GM12878 (cell line): ENCODE measurements around the gene USP21. TPM values are rescaled to one million over a fixed set of nuclear protein-coding genes. Genes with fewer than 3 reads are reported as not detected.
"Not testable (repeated sequence)": the region's sequence is repeated elsewhere in the genome, so short reads cannot be mapped to it uniquely, and the experiment has no call there.

Source experiments
- ATAC-seq: fragments of 200-7000 bp; cut with Tn5 transposase; 3 replicates; pipeline ENCODE4 v1.9.1; 2020; ENCODE audit warnings: mild to moderate bottlenecking, moderate library complexity
- BruUV-seq: library from RNA; stranded (reverse); fragments of 400-500 nt; replicated peaks from 2 replicates; lab custom pipeline; 2021; lab: Mats Ljungman, UMichigan
- CTCF ChIA-PET: fragments of 300-600 bp; sonication (Branson Sonifier 250); formaldehyde crosslinking; extraction: SDS; loops from one replicate; lab custom pipeline; 2021; ENCODE audit warnings: inconsistent platforms; lab: Yijun Ruan, JAX
- POLR2A ChIA-PET: fragments of 350-600 bp; formaldehyde crosslinking; extraction: SDS; loops from one replicate; lab custom pipeline; 2021; ENCODE audit warnings: inconsistent platforms; lab: Charles Lee
- RAD21 ChIA-PET: fragments of 300-600 bp; sonication (Branson Sonifier 250); formaldehyde crosslinking; loops from one replicate; lab custom pipeline; 2023; ENCODE audit warnings: antibody characterized with exemption; ENCODE audit not compliant: unreplicated experiment; lab: Charles Lee
- SMC1A ChIA-PET: fragments of 300-600 bp; sonication (Branson Sonifier 250); formaldehyde crosslinking; loops from one replicate; lab custom pipeline; 2023; ENCODE audit not compliant: unreplicated experiment, uncharacterized antibody; lab: Charles Lee
- DNase-seq: peaks from one replicate; pipeline ENCODE4 v3.0.0-alpha.2; 2011; ENCODE audit warnings: low read depth, low spot score
- FAIRE-seq: peaks from 3 replicates; lab custom pipeline; 2011; peaks lifted over from hg19 to GRCh38; lab: Jason Lieb, UNC
- H2AFZ ChIP-seq: 2 replicates; pipeline ENCODE4 v1.6.0; 2011; ENCODE audit warnings: low read depth, low read length, control low read depth; ENCODE audit not compliant: control insufficient read depth
- H3K27ac ChIP-seq: 2 replicates; pipeline ENCODE4 v1.5.1; 2011; ENCODE audit warnings: control low read depth; ENCODE audit not compliant: control insufficient read depth, insufficient read depth
- H3K27me3 ChIP-seq, 2 experiments: replicated peaks in 1 of 2; 2 replicates each; pipeline versions ENCODE4 v1.6.0 to v1.6.1; 2011; ENCODE audit warnings: low read length in 1 of 2; ENCODE audit not compliant: control insufficient read depth in 2 of 2, insufficient read depth in 2 of 2
- H3K36me3 ChIP-seq, 2 experiments: 2 replicates each; pipeline ENCODE4 v1.5.1; 2011; ENCODE audit warnings: low read length in 1 of 2; ENCODE audit not compliant: control insufficient read depth in 2 of 2, insufficient read depth in 2 of 2
- H3K4me1 ChIP-seq: 2 replicates; pipeline ENCODE4 v1.6.1; 2011; ENCODE audit warnings: mild to moderate bottlenecking, low read length, moderate library complexity, mixed read lengths; ENCODE audit not compliant: control insufficient read depth, insufficient read depth
- H3K4me2 ChIP-seq: 2 replicates; pipeline ENCODE4 v1.6.0; 2011; ENCODE audit warnings: control low read depth; ENCODE audit not compliant: control insufficient read depth, insufficient read depth
- H3K4me3 ChIP-seq: fragments of 200-600 bp; sonication (generic); 2 replicates; pipeline ENCODE4 v1.5.1; 2016
- H3K79me2 ChIP-seq: 2 replicates; pipeline ENCODE4 v1.6.0; 2011; ENCODE audit warnings: low read length; ENCODE audit not compliant: control insufficient read depth, insufficient read depth
- H3K9ac ChIP-seq: 2 replicates; pipeline ENCODE4 v1.8.0; 2011; ENCODE audit warnings: low read length, control low read depth, mixed read lengths; ENCODE audit not compliant: control insufficient read depth, insufficient read depth
- H3K9me3 ChIP-seq: replicated peaks from 3 replicates; pipeline ENCODE4 v1.5.1; 2011; ENCODE audit warnings: mild to moderate bottlenecking, low read length; ENCODE audit not compliant: control insufficient read depth, insufficient read depth
- H4K20me1 ChIP-seq: 2 replicates; pipeline ENCODE4 v1.6.0; 2011; ENCODE audit not compliant: control insufficient read depth, insufficient read depth
- CREB1 ChIP-seq: IDR thresholded peaks from 2 replicates; pipeline ENCODE4 v1.6.1; 2012; ENCODE audit warnings: low read depth, mild to moderate bottlenecking, inconsistent platforms
- EZH2 ChIP-seq: IDR thresholded peaks from 2 replicates; pipeline ENCODE4 v1.6.1; 2012; ENCODE audit warnings: low read depth, mild to moderate bottlenecking, control low read depth, inconsistent platforms, low read length, borderline replicate concordance; ENCODE audit not compliant: control insufficient read depth
- FOS ChIP-seq: IDR thresholded peaks from 3 replicates; pipeline ENCODE4 v1.6.1; 2011; ENCODE audit warnings: borderline replicate concordance; ENCODE audit not compliant: insufficient read length; ENCODE audit errors: extremely low read depth
- POLR2AphosphoS5 ChIP-seq: IDR thresholded peaks from 2 replicates; pipeline ENCODE4 v1.6.1; 2011; ENCODE audit warnings: mild to moderate bottlenecking, low read length, inconsistent platforms
- SMARCA5 ChIP-seq: fragments of 450-650 bp; IDR thresholded peaks from 2 replicates; pipeline ENCODE4 v1.6.1; 2017; ENCODE audit warnings: mild to moderate bottlenecking
- STAT3 ChIP-seq: IDR thresholded peaks from 2 replicates; pipeline ENCODE4 v1.6.1; 2011; ENCODE audit warnings: low read depth, low read length, improper control_type of control experiment
- TAF1 ChIP-seq: IDR thresholded peaks from 2 replicates; pipeline ENCODE4 v1.6.1; 2011; ENCODE audit warnings: mild to moderate bottlenecking, low read depth, low read length, borderline replicate concordance
- TCF3 ChIP-seq: IDR thresholded peaks from 2 replicates; pipeline ENCODE4 v1.6.1; 2012; ENCODE audit warnings: low read depth, mild to moderate bottlenecking, low read length, borderline replicate concordance; ENCODE audit not compliant: insufficient read depth
- WGBS: methylation state at CpG from one replicate; pipeline ENCODE4 v1.1.6; 2016; ENCODE audit warnings: low lambda C conversion rate; ENCODE audit not compliant: insufficient replicate concordance, insufficient coverage; ENCODE audit errors: missing lambda C conversion rate; 5-methylcytosine and 5-hydroxymethylcytosine counted together
- in situ Hi-C: fragments of 300-500 bp; cut with MboI; formaldehyde crosslinking; loops from 9 replicates; pipeline ENCODE4 v1.14.3; 2018; ENCODE audit warnings: mixed read lengths
- intact Hi-C: fragments of 100-400 bp; cut with micrococcal nuclease; formaldehyde crosslinking; loops from one replicate; pipeline ENCODE4 v1.14.2; 2022; ENCODE audit not compliant: unreplicated experiment
- polyA plus RNA-seq, 11 experiments: library from polyadenylated mRNA; depleted of rRNA in 4 of 11; unstranded in 6 of 11; stranded (reverse) in 5 of 11; fragments of >200 nt; fragmentation: Nextera tagmentation in 4 of 11; fragmentation: Illumina TruSeq in 1 of 11; extraction: Ambion mirVana in 4 of 11; extraction: Trizol in 1 of 11; gene quantifications; 1 replicate in 1 of 11; 2 replicates in 10 of 11; pipeline versions ENCODE4 v1.2.1 to v1.2.3, GENCODE V29; 2011 to 2016; ENCODE audit warnings: inconsistent platforms in 2 of 11, missing spikeins in 2 of 11, low read depth in 1 of 11
- total RNA-seq, 4 experiments: library from RNA; depleted of rRNA in 3 of 4; stranded (reverse); fragments of >200 nt in 3 of 4; fragmentation: Illumina TruSeq in 1 of 4; extraction: Trizol in 1 of 4; gene quantifications; 2 replicates each; pipeline versions ENCODE4 v1.2.1 to v1.2.3, GENCODE V29; 2013 to 2021
- TF ChIP-seq, protein P1 (sequence below): fragments of 450-650 bp; IDR thresholded peaks from 2 replicates; pipeline ENCODE4 v1.6.1; 2016; ENCODE audit warnings: mild to moderate bottlenecking
- TF ChIP-seq, protein P2 (sequence below): IDR thresholded peaks from 2 replicates; pipeline ENCODE4 v1.6.1; 2012; ENCODE audit warnings: low read length, inconsistent platforms

The USP21 gene
- total and polyA plus RNA-seq, 10 of the 15 experiments (the other 5 are each of a cell fraction or from before 2014, with no cell fraction given), result 3.2 to 28.6 (median 16.6) TPM

DNA sequence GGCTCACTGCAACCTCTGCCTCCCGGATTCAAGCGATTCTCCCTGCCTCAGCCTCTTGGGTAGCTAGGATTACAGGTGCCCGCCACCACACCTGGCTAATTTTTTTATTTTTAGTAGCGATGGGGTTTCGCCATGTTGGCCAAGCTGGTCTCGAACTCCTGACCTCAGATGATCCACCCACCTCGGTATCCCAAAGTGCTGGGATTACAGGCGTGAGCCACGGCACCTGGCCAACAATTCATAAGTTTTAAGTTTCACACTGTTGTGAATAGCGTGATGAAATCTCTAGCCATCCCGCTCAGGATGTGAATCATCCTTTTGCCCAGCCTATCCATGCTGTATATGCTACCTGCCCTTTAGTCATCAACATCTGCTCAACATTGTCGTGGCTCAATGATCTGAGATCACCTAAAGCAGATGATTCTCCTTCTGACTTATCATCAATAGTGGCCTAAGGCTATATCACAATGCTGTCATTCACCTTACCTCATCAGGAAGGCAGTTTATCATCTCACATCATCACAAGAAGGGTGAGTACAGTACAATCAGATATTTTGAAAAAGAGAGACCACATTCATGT, 44.1 kb upstream of the USP21 start (continued):
- TF ChIP-seq STAT3, result no peak
- TF ChIP-seq SMARCA5, result no peak
- TF ChIP-seq FOS, result no peak
- TF ChIP-seq, protein P1, sequence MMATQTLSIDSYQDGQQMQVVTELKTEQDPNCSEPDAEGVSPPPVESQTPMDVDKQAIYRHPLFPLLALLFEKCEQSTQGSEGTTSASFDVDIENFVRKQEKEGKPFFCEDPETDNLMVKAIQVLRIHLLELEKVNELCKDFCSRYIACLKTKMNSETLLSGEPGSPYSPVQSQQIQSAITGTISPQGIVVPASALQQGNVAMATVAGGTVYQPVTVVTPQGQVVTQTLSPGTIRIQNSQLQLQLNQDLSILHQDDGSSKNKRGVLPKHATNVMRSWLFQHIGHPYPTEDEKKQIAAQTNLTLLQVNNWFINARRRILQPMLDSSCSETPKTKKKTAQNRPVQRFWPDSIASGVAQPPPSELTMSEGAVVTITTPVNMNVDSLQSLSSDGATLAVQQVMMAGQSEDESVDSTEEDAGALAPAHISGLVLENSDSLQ, result peak; percentile 18; the same call in 1 of the 2 replicates
- TF ChIP-seq EZH2, result no peak
- TF ChIP-seq, protein P2, sequence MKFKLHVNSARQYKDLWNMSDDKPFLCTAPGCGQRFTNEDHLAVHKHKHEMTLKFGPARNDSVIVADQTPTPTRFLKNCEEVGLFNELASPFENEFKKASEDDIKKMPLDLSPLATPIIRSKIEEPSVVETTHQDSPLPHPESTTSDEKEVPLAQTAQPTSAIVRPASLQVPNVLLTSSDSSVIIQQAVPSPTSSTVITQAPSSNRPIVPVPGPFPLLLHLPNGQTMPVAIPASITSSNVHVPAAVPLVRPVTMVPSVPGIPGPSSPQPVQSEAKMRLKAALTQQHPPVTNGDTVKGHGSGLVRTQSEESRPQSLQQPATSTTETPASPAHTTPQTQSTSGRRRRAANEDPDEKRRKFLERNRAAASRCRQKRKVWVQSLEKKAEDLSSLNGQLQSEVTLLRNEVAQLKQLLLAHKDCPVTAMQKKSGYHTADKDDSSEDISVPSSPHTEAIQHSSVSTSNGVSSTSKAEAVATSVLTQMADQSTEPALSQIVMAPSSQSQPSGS, result no peak
- no peak for TF ChIP-seq POLR2AphosphoS5
- TF ChIP-seq TAF1, result no peak
- peak; percentile 12; the same call in 1 of the 2 replicates for TF ChIP-seq CREB1
- no peak for TF ChIP-seq TCF3

DNA sequence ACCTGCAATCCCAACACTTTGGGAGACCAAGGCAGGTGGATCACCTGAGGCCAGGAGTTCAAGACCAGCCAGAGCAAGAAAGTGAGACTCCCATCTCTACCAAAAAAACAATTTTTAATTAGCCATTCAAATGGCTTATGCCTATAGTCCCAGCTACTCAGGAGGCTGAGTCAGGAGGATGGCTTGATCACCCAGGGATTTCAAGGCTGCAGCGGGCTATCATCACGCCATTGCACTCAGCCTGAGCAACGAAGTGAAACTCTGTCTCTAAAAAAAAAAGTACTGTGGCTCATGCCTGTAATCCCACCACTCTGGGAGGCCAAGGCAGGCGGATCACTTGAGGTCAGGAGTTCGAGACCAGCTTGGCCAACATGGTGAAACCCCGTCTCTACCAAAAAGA, 43.3 kb upstream of the USP21 start:
- in situ Hi-C loops, ATAC-seq, FAIRE-seq, H3K9me3 ChIP-seq, H2AFZ ChIP-seq, H3K36me3 ChIP-seq, H3K9ac ChIP-seq, H3K27me3 ChIP-seq, H3K27ac ChIP-seq, BruUV-seq, DNase-seq, RAD21 ChIA-PET, H4K20me1 ChIP-seq: not testable (repeated sequence)
- H3K4me3 ChIP-seq, result peak overlapping the region; percentile 74; the same call in 1 of the 2 replicates
- H3K4me1 ChIP-seq, result peaks cover 14% of the 10 kb centered on the region
- CTCF ChIA-PET, result interaction anchor here (1.0 to 1.5 kb wide), 2 partner anchors 11 to 15 kb away, joined by 3 to 4 read pairs; no protein-coding TSS in a partner anchor
- 76% methylated on average over 6 of the region's 6 CpGs for WGBS
- SMC1A ChIA-PET, result interaction anchor here (0.6 to 1.0 kb wide), 2 partner anchors 12 to 71 kb away, joined by 3 read pairs; no protein-coding TSS in a partner anchor
- intact Hi-C loops, result loop anchor here (5.0 kb wide), 1 partner anchor 69 kb away; the partner anchor contains the start of gene USF1
- POLR2A ChIA-PET, result interaction anchor here (0.6 to 1.8 kb wide), 2 partner anchors 46 to 135 kb away, joined by 3 to 5 read pairs; partner anchors contain the start of gene ARHGAP30
- peak overlapping the region; percentile 51; the same call in 1 of the 2 replicates for H3K4me2 ChIP-seq
- H3K79me2 ChIP-seq, result peaks cover 83% of the 10 kb centered on the region
